Measurements from ENCODE around the gene KANSL1. TPM values are rescaled to one million over a fixed set of nuclear protein-coding genes. Genes with fewer than 3 reads are reported as not detected.
"Not testable (repeated sequence)": the region's sequence is repeated elsewhere in the genome, so short reads cannot be mapped to it uniquely, and the experiment has no call there.

Gene KANSL1
- total RNA-seq, 1 donor from 2014 or later: 191 TPM

GRCh38 chr17:46120078-46120477, 73.2 kb downstream of the KANSL1 start:
- H3K27me3 Mint-ChIP-seq (ENCODE audit: unreplicated experiment): peaks cover 5% of the 10 kb centered on the region
- peaks cover 1% of the 10 kb centered on the region for H3K9me3 Mint-ChIP-seq (ENCODE audit: unreplicated experiment)
- H3K4me3 Mint-ChIP-seq (ENCODE audit: unreplicated experiment): no peak overlapping the region
- H3K36me3 Mint-ChIP-seq (ENCODE audit: unreplicated experiment): no peaks in the 10 kb centered on the region
- no peak overlapping the region for H3K27ac Mint-ChIP-seq (ENCODE audit: unreplicated experiment)
- DNase-seq: no peak
- no peak for TF ChIP-seq CTCF (IDR thresholded peaks at IDR 0.05; ENCODE audit: partially characterized antibody, unreplicated experiment)
- peaks cover 17% of the 10 kb centered on the region for H3K4me1 Mint-ChIP-seq (ENCODE audit: low read depth, unreplicated experiment)

- TF ChIP-seq CTCF (IDR thresholded peaks at IDR 0.05; ENCODE audit: partially characterized antibody, unreplicated experiment): no peak
- Mint-ChIP-seq H3K36me3 (ENCODE audit: unreplicated experiment) (no peaks in the 10 kb centered on the region), H3K9me3 (ENCODE audit: unreplicated experiment) (peaks cover 1% of the 10 kb centered on the region), H3K4me1 (ENCODE audit: low read depth, unreplicated experiment) (peaks cover 17% of the 10 kb centered on the region), H3K27ac (ENCODE audit: unreplicated experiment) (peak overlapping the region; percentile 1), H3K4me3 (ENCODE audit: unreplicated experiment) (no peak overlapping the region), H3K27me3 (ENCODE audit: unreplicated experiment) (peaks cover 5% of the 10 kb centered on the region)
- DNase-seq: no peak
These were observed 74.3 kb downstream of the KANSL1 start for GRCh38 chr17:46118964-46119363.

GRCh38 chr17:46117850-46118696, 75.2 kb downstream of the KANSL1 start:
- no peak overlapping the region for H3K4me3 Mint-ChIP-seq (ENCODE audit: unreplicated experiment)
- H3K9me3 Mint-ChIP-seq (ENCODE audit: unreplicated experiment): peaks cover 1% of the 10 kb centered on the region
- no peaks in the 10 kb centered on the region for H3K36me3 Mint-ChIP-seq (ENCODE audit: unreplicated experiment)
- no peak for TF ChIP-seq CTCF (IDR thresholded peaks at IDR 0.05; ENCODE audit: partially characterized antibody, unreplicated experiment)
- H3K27me3 Mint-ChIP-seq (ENCODE audit: unreplicated experiment): peaks cover 5% of the 10 kb centered on the region
- no peak overlapping the region for H3K27ac Mint-ChIP-seq (ENCODE audit: unreplicated experiment)
- H3K4me1 Mint-ChIP-seq (ENCODE audit: low read depth, unreplicated experiment): peaks cover 17% of the 10 kb centered on the region
- DNase-seq: no peak

GRCh38 chr17:46117117-46117516, 76.1 kb downstream of the KANSL1 start:
- TF ChIP-seq CTCF (IDR thresholded peaks at IDR 0.05; ENCODE audit: partially characterized antibody, unreplicated experiment): no peak
- no peaks in the 10 kb centered on the region for H3K36me3 Mint-ChIP-seq (ENCODE audit: unreplicated experiment)
- H3K4me1 Mint-ChIP-seq (ENCODE audit: low read depth, unreplicated experiment): peaks cover 11% of the 10 kb centered on the region
- peaks cover 5% of the 10 kb centered on the region for H3K27me3 Mint-ChIP-seq (ENCODE audit: unreplicated experiment)
- H3K4me3 Mint-ChIP-seq (ENCODE audit: unreplicated experiment): no peak overlapping the region
- H3K27ac Mint-ChIP-seq (ENCODE audit: unreplicated experiment): no peak overlapping the region
- DNase-seq: no peak
- H3K9me3 Mint-ChIP-seq (ENCODE audit: unreplicated experiment): peaks cover 1% of the 10 kb centered on the region

GRCh38 chr17:46115699-46116098, 77.5 kb downstream of the KANSL1 start:
- H3K27ac Mint-ChIP-seq (ENCODE audit: unreplicated experiment): no peak overlapping the region
- peaks cover 3% of the 10 kb centered on the region for H3K27me3 Mint-ChIP-seq (ENCODE audit: unreplicated experiment)
- H3K4me3 Mint-ChIP-seq (ENCODE audit: unreplicated experiment): no peak overlapping the region
- H3K9me3 Mint-ChIP-seq (ENCODE audit: unreplicated experiment): peaks cover 1% of the 10 kb centered on the region
- no peaks in the 10 kb centered on the region for H3K36me3 Mint-ChIP-seq (ENCODE audit: unreplicated experiment)
- H3K4me1 Mint-ChIP-seq (ENCODE audit: low read depth, unreplicated experiment): peaks cover 2% of the 10 kb centered on the region
- no peak for DNase-seq
- no peak for TF ChIP-seq CTCF (IDR thresholded peaks at IDR 0.05; ENCODE audit: partially characterized antibody, unreplicated experiment)

- not testable (repeated sequence) for H3K4me3 Mint-ChIP-seq (ENCODE audit: unreplicated experiment); H3K9me3 Mint-ChIP-seq (ENCODE audit: unreplicated experiment); DNase-seq; H3K27ac Mint-ChIP-seq (ENCODE audit: unreplicated experiment); H3K36me3 Mint-ChIP-seq (ENCODE audit: unreplicated experiment); H3K27me3 Mint-ChIP-seq (ENCODE audit: unreplicated experiment)
- H3K4me1 Mint-ChIP-seq (ENCODE audit: low read depth, unreplicated experiment): peaks cover 29% of the 10 kb centered on the region
These were observed 82.0 kb downstream of the KANSL1 start for GRCh38 chr17:46111236-46111635.
